Mucosa of descending colon (tissue), 3 donors: ENCODE data around the gene LGI4. TPM values are rescaled to one million over a fixed set of nuclear protein-coding genes. Genes with fewer than 3 reads are reported as not detected.
"Not testable (repeated sequence)": the region's sequence is repeated elsewhere in the genome, so short reads cannot be mapped to it uniquely, and the experiment has no call there.

Source experiments
- ATAC-seq: fragments of 200-7000 bp; cut with Tn5 transposase; one replicate; pipeline ENCODE4 v1.9.1; 2020; ENCODE audit warnings: mild to moderate bottlenecking, moderate library complexity
- DNase-seq, 3 donors: peaks; one replicate each; pipeline ENCODE4 v3.0.0-alpha.2; 2020
- H3K36me3 ChIP-seq: fragments of 200-600 bp; one replicate; pipeline ENCODE4 v1.8.0; 2021; ENCODE audit warnings: low read depth, mild to moderate bottlenecking
- H3K4me1 ChIP-seq: fragments of 200-600 bp; one replicate; pipeline ENCODE4 v1.8.0; 2021; ENCODE audit warnings: low read depth, mild to moderate bottlenecking
- H3K4me3 ChIP-seq: fragments of 200-600 bp; one replicate; pipeline ENCODE4 v1.8.0; 2021; ENCODE audit warnings: mild to moderate bottlenecking
- H3K9me3 ChIP-seq: fragments of 200-600 bp; one replicate; pipeline ENCODE4 v1.8.0; 2021; ENCODE audit warnings: mild to moderate bottlenecking
- CTCF ChIP-seq: fragments of 200-600 bp; IDR thresholded peaks from one replicate; pipeline ENCODE4 v1.8.0; 2022; ENCODE audit warnings: antibody characterized with exemption, mild to moderate bottlenecking
- intact Hi-C, 2 donors: fragments of 100-400 bp; cut with DNase I in 1 of 2; cut with micrococcal nuclease in 1 of 2; formaldehyde crosslinking; loops; one replicate each; pipeline versions ENCODE4 v1.11.0 to v1.11.1; 2022; cut with DNase I, micrococcal nuclease
- total RNA-seq, 3 donors: library from RNA; stranded (reverse); fragmentation: NEBNext Ultra II Directional in 2 of 3; extraction: Animal tissue kit (Norgen Biotek cat#: 25700) in 2 of 3; gene quantifications; one replicate each; pipeline versions ENCODE4 v1.2.1 to v1.2.4, GENCODE V29; 2021 to 2023
- donor health status: DM: no; HTN: no; CAD: no; lungs with moderate emphysema.
- donor health status: DM: no; HTN: no; CAD: no.
- donor health status: DM: no; HTN: yes; CAD: no.

The LGI4 gene
- total RNA-seq, 3 donors from 2014 or later = 14.1 to 38.8 (median 31.1) TPM

GRCh38 chr19:35133826-35134225 lies 1.0 kb downstream of the LGI4 start:
- no peak for ATAC-seq
- H3K36me3 ChIP-seq = no peaks in the 10 kb centered on the region
- TF ChIP-seq CTCF = no peak
- peak in 2 of 3 donors; percentile 21 to 47 for DNase-seq
- H3K4me3 ChIP-seq = no peak overlapping the region
- no peaks in the 10 kb centered on the region for H3K9me3 ChIP-seq
- peaks cover 27% of the 10 kb centered on the region for H3K4me1 ChIP-seq
- intact Hi-C loops = no loop called here

- TF ChIP-seq CTCF = no peak
- no peak for DNase-seq
- H3K9me3 ChIP-seq = no peaks in the 10 kb centered on the region
- H3K4me1 ChIP-seq = peaks cover 41% of the 10 kb centered on the region
- ATAC-seq = no peak
- H3K4me3 ChIP-seq = no peak overlapping the region
- intact Hi-C loops = no loop called here
- no peaks in the 10 kb centered on the region for H3K36me3 ChIP-seq
Observed at GRCh38 chr19:35132254-35132653, 2.6 kb downstream of the LGI4 start.

GRCh38 chr19:35130761-35131720 lies 3.8 kb downstream of the LGI4 start:
- no peak for TF ChIP-seq CTCF
- DNase-seq (peak; percentile 85 to 89 (median 85)), ATAC-seq (peak; percentile 72)
- Histone ChIP-seq H3K36me3 (no peaks in the 10 kb centered on the region), H3K4me1 (peaks cover 44% of the 10 kb centered on the region), H3K9me3 (no peaks in the 10 kb centered on the region), H3K4me3 (no peak overlapping the region)
- intact Hi-C loops = no loop called here

- H3K4me1 ChIP-seq = peaks cover 44% of the 10 kb centered on the region
- ATAC-seq, H3K4me3 ChIP-seq, intact Hi-C loops, H3K36me3 ChIP-seq, H3K9me3 ChIP-seq: not testable (repeated sequence)
- DNase-seq = peak; percentile 41 to 72 (median 42)
Observed at GRCh38 chr19:35129724-35130274, 5.1 kb downstream of the LGI4 start.

- Histone ChIP-seq H3K9me3 (no peaks in the 10 kb centered on the region), H3K4me1 (peaks cover 50% of the 10 kb centered on the region), H3K36me3 (no peaks in the 10 kb centered on the region), H3K4me3 (no peak overlapping the region)
- intact Hi-C loops = no loop called here
- DNase-seq (peak in 2 of 3 donors; percentile 25 to 30), ATAC-seq (no peak)
- TF ChIP-seq CTCF = no peak
Observed at GRCh38 chr19:35128398-35129057, 6.3 kb downstream of the LGI4 start.

GRCh38 chr19:35127871-35128270 lies 7.0 kb downstream of the LGI4 start:
- DNase-seq (peak in 2 of 3 donors; percentile 38 to 48), ATAC-seq (no peak)
- H3K4me3 ChIP-seq = no peak overlapping the region
- H3K36me3 ChIP-seq = no peaks in the 10 kb centered on the region
- intact Hi-C loops = no loop called here
- TF ChIP-seq CTCF = no peak
- no peaks in the 10 kb centered on the region for H3K9me3 ChIP-seq
- peaks cover 54% of the 10 kb centered on the region for H3K4me1 ChIP-seq
